IMR-90 (cell line): Measurements from ENCODE around the gene TSNAXIP1.

Experiments
- RFX5 ChIP-seq: IDR thresholded peaks from 2 replicates; pipeline ENCODE4 v1.8.0; 2012; ENCODE audit warnings: low read depth, mild to moderate bottlenecking, low read length, moderate library complexity
- TF ChIP-seq, protein P1 (sequence below): conservative IDR thresholded peaks from 2 replicates; pipeline ENCODE4 v1.5.1; 2012; ENCODE audit warnings: mild to moderate bottlenecking, low read depth, low read length, improper control_type of control experiment
- TF ChIP-seq, protein P2 (sequence below): fragments of 150-350 bp; IDR thresholded peaks from 2 replicates; pipeline ENCODE4 v1.6.1; 2017; ENCODE audit warnings: mild to moderate bottlenecking, antibody characterized with exemption, low read length, low read depth

- TF ChIP-seq, protein P1, sequence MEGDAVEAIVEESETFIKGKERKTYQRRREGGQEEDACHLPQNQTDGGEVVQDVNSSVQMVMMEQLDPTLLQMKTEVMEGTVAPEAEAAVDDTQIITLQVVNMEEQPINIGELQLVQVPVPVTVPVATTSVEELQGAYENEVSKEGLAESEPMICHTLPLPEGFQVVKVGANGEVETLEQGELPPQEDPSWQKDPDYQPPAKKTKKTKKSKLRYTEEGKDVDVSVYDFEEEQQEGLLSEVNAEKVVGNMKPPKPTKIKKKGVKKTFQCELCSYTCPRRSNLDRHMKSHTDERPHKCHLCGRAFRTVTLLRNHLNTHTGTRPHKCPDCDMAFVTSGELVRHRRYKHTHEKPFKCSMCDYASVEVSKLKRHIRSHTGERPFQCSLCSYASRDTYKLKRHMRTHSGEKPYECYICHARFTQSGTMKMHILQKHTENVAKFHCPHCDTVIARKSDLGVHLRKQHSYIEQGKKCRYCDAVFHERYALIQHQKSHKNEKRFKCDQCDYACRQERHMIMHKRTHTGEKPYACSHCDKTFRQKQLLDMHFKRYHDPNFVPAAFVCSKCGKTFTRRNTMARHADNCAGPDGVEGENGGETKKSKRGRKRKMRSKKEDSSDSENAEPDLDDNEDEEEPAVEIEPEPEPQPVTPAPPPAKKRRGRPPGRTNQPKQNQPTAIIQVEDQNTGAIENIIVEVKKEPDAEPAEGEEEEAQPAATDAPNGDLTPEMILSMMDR, result no peak
- TF ChIP-seq, protein P2, sequence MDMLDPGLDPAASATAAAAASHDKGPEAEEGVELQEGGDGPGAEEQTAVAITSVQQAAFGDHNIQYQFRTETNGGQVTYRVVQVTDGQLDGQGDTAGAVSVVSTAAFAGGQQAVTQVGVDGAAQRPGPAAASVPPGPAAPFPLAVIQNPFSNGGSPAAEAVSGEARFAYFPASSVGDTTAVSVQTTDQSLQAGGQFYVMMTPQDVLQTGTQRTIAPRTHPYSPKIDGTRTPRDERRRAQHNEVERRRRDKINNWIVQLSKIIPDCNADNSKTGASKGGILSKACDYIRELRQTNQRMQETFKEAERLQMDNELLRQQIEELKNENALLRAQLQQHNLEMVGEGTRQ, result no peak
- TF ChIP-seq RFX5, result no peak
Observed at GRCh38 chr16:67834242-67834614, 27.5 kb downstream of the TSNAXIP1 start.
